SK-N-SH treated with all-trans-retinoic acid at 6 μM for 48 hours (cell line): ENCODE measurements around the gene ABCC4.

Experiments
- ARNTL ChIP-seq: fragments of 450-650 bp; formaldehyde crosslinking; IDR thresholded peaks from 2 replicates; pipeline ENCODE4 v1.5.0; 2020; ENCODE audit warnings: low read depth, mild to moderate bottlenecking, moderate library complexity, borderline replicate concordance
- BACH2 ChIP-seq: fragments of 250-450 bp; sonication (Bioruptor Pico); IDR thresholded peaks from 2 replicates; pipeline ENCODE4 v1.9.0; 2021; ENCODE audit warnings: mild to moderate bottlenecking, borderline replicate concordance
- CSDC2 ChIP-seq: fragments of 250-450 bp; sonication (Bioruptor Pico); IDR thresholded peaks from 2 replicates; pipeline ENCODE4 v1.5.0; 2020; ENCODE audit warnings: mild to moderate bottlenecking, moderate library complexity
- SNAI2 ChIP-seq: fragments of 250-450 bp; sonication (Bioruptor Pico); IDR thresholded peaks from 2 replicates; pipeline ENCODE4 v1.5.0; 2020; ENCODE audit warnings: mild to moderate bottlenecking, moderate library complexity
- TCF4 ChIP-seq: fragments of 250-450 bp; sonication (Bioruptor Pico); IDR thresholded peaks from 2 replicates; pipeline ENCODE4 v1.8.0; 2021; ENCODE audit warnings: mild to moderate bottlenecking, moderate library complexity, borderline replicate concordance
- TOX ChIP-seq: fragments of 250-450 bp; sonication (Bioruptor Pico); IDR thresholded peaks from 2 replicates; pipeline ENCODE4 v1.8.0; 2021; ENCODE audit warnings: mild to moderate bottlenecking, moderate library complexity, borderline replicate concordance
- ZC3H10 ChIP-seq: fragments of 250-450 bp; sonication (Bioruptor Pico); IDR thresholded peaks from 2 replicates; pipeline ENCODE4 v1.5.1; 2021; ENCODE audit warnings: mild to moderate bottlenecking, moderate library complexity
- ZFP3 ChIP-seq: fragments of 250-450 bp; sonication (Bioruptor Pico); IDR thresholded peaks from 2 replicates; pipeline ENCODE4 v1.5.0; 2020; ENCODE audit warnings: mild to moderate bottlenecking, moderate library complexity
- ZFP30 ChIP-seq: fragments of 450-650 bp; formaldehyde crosslinking; IDR thresholded peaks from 2 replicates; pipeline ENCODE4 v1.5.0; 2022; ENCODE audit warnings: mild to moderate bottlenecking, moderate library complexity
- ZNF70 ChIP-seq: fragments of 450-650 bp; formaldehyde crosslinking; IDR thresholded peaks from 2 replicates; pipeline ENCODE4 v1.5.0; 2020; ENCODE audit warnings: mild to moderate bottlenecking, moderate library complexity
- ZNF8 ChIP-seq: fragments of 450-650 bp; formaldehyde crosslinking; IDR thresholded peaks from 2 replicates; pipeline ENCODE4 v1.5.0; 2020; ENCODE audit warnings: mild to moderate bottlenecking, moderate library complexity
- TF ChIP-seq, protein P1 (sequence below): fragments of 250-450 bp; sonication (Bioruptor Pico); IDR thresholded peaks from 2 replicates; pipeline ENCODE4 v1.8.0; 2020; ENCODE audit warnings: mild to moderate bottlenecking, moderate library complexity, borderline replicate concordance
- TF ChIP-seq, protein P2 (sequence below): fragments of 250-450 bp; sonication (Bioruptor Pico); IDR thresholded peaks from 2 replicates; pipeline ENCODE4 v1.5.1; 2020; ENCODE audit warnings: low read depth, mild to moderate bottlenecking, moderate library complexity

DNA sequence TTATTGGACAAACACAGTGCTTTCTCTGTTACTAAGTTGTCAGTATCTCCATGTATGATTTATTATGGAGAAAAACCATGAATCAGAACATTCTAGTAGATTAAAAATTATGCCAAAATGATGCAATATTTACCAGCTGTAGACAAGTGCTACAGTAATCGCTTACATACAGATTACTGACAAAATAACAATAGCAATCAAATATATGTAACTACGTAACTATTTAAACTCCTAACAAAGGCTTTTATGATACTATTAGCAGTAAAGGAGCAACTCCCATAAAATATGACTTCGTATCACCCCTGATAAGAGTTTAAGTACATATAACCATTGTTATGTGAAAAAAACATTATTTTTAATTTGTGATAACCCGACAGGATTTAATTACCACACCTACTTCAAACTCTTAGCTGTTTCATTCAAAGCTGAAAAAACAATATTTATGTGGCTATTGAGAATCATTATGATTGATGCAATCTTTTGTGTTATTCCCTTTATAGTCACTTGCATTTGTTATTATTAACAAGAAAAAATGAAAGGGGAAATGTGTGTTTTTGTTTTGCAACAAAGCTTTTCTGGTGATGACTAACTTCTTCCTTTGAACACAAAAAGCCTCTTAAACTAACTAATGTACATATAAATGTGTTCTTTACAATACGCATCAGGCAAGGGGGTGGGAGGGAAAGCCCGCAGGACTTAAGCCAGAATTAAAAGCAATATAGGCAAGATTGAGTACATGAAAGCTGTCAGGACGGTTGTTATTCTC is 147.4 kb downstream of the ABCC4 start:
- TF ChIP-seq, protein P1, sequence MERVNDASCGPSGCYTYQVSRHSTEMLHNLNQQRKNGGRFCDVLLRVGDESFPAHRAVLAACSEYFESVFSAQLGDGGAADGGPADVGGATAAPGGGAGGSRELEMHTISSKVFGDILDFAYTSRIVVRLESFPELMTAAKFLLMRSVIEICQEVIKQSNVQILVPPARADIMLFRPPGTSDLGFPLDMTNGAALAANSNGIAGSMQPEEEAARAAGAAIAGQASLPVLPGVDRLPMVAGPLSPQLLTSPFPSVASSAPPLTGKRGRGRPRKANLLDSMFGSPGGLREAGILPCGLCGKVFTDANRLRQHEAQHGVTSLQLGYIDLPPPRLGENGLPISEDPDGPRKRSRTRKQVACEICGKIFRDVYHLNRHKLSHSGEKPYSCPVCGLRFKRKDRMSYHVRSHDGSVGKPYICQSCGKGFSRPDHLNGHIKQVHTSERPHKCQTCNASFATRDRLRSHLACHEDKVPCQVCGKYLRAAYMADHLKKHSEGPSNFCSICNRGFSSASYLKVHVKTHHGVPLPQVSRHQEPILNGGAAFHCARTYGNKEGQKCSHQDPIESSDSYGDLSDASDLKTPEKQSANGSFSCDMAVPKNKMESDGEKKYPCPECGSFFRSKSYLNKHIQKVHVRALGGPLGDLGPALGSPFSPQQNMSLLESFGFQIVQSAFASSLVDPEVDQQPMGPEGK (CRISPR knock-in tag), result no peak
- TF ChIP-seq ZFP3 (CRISPR knock-in tag) (no peak), ZC3H10 (CRISPR knock-in tag) (no peak), BACH2 (no peak), ARNTL (no peak), TOX (no peak), ZNF70 (no peak), TCF4 (CRISPR knock-in tag) (no peak), SNAI2 (no peak), ZFP30 (CRISPR knock-in tag) (no peak), ZNF8 (CRISPR knock-in tag) (no peak), CSDC2 (CRISPR knock-in tag) (no peak)
- TF ChIP-seq, protein P2, sequence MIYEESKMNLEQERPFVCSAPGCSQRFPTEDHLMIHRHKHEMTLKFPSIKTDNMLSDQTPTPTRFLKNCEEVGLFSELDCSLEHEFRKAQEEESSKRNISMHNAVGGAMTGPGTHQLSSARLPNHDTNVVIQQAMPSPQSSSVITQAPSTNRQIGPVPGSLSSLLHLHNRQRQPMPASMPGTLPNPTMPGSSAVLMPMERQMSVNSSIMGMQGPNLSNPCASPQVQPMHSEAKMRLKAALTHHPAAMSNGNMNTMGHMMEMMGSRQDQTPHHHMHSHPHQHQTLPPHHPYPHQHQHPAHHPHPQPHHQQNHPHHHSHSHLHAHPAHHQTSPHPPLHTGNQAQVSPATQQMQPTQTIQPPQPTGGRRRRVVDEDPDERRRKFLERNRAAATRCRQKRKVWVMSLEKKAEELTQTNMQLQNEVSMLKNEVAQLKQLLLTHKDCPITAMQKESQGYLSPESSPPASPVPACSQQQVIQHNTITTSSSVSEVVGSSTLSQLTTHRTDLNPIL (CRISPR knock-in tag), result no peak
